Right hindlimb (tissue), 1 donor: ENCODE results near the gene DNAI2.
A peak's percentile ranks its signal among the peaks of the same experiment; 100 is the strongest.
"Not testable (repeated sequence)": the region's sequence is repeated elsewhere in the genome, so short reads cannot be mapped to it uniquely, and the experiment has no call there.

ENCODE experiments used
- DNase-seq: peaks from one replicate; pipeline ENCODE4 v3.0.0-alpha.2; 2018

Gene DNAI2

DNA sequence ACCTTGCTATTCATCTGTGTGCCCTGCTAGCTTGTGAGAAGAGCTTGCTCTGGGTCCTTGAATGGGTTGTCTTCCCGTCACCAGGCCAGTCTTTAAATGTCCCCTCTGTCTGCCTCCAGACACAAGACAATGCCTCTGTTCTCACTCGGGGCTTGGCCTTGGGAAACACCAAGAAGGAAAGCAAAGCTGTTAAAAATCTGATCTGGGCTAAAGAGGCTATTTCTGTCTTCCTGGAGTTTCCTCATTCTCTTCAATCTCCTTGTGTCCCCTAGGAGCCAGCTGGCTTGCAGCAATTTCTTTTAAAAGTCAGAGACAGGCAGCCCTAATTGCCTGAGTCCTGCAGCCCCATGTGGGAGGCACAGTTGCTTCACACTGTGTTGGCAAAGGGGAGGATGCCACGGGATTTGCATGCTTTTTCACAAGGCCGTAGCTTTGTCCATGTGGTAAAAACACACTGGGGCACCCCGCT, 2.5 kb downstream of the DNAI2 start:
- DNase-seq = peak; percentile 54

GRCh38 chr17:74277935-74278334, 3.9 kb downstream of the DNAI2 start:
- DNase-seq = no peak

DNA sequence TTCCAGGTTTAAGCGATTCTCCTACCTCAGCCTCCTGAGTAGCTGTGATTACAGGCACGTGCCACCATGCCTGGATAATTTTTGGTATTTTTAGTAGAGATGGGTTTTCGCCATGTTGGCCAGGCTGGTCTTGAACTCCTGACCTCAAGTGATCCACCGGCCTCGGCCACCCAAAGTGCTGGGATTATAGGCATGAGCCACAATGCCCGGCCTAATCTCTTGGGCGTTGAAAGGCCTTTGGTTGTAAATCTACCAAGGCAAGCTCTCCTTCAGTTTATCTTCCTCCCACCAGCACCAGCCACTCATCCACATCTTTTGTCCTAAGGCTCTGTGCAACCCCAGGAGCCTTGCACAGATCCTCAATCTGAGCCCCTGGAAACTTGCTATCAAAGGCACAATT, 5.6 kb downstream of the DNAI2 start:
- not testable (repeated sequence) for DNase-seq

GRCh38 chr17:74280093-74280513, 6.1 kb downstream of the DNAI2 start:
- peak; percentile 39 for DNase-seq

DNA sequence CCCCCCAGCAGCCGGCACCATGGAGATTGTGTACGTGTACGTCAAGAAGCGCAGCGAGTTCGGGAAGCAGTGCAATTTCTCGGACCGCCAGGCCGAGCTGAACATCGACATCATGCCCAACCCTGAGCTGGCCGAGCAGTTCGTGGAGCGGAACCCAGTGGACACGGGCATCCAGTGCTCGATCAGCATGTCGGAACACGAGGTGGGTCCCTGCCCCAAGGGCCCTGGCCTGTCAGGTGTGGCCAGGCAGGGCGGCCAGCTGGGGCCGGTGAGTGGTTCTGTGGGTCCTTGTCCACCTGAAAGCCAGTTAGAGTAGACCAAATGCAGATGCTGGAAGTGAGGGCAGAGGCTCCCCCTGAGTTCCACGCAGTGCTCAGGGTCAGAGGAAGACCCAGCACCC, 7.8 kb downstream of the DNAI2 start:
- no peak for DNase-seq

GRCh38 chr17:74282274-74282586, 8.2 kb downstream of the DNAI2 start:
- not testable (repeated sequence) for DNase-seq

DNA sequence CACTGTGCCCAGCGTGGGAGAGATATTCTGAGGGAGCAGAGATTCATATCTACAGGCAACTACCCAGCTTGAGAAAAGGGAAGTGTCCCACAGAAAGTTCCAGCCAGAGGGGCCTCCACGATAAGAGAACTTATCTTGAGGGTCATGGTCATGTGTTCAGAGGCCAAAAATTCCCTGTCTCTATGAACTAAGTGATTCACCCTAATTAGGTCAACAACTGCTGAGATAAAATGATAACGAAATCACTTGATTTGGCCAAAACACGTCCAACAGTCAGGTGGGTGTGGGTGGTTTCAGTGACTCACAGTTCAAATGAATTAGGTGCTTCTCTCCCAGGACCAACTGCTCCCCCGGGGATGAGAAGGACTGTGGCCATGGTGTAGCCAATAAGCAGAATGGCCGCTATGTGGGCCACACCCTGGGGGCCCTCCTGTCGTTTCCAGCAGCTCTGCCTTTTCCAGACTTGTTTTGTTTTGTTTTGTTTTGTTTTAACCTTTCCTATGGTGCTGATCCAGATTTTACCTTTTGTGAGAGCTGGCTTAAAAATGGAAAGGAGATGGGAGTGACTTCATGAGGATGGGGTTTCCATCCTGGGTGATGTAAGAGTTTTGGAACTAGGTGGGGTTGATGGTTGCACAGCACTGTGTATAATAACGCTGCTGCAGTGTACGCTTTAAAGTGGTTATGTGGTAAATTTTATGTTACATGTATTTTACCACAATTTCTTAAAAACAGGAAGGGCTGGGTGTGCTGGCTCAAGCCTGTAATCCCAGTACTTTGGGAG, 8.7 kb downstream of the DNAI2 start:
- no peak for DNase-seq

DNA sequence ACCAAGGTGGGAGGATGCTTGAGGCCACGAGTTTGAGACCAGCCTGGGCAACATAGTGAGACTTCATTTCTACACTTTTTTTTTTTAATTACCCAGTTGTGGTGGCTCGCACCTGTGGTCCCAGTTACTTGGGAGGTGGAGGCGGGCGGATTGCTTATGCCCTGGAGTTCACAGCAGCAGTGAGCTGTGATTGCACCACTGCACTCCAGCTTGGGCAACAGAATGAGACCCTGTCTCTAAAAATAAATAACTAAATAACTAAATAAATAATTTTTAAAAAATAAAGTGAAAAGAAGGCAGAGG, 9.3 kb downstream of the DNAI2 start:
- no peak for DNase-seq

DNA sequence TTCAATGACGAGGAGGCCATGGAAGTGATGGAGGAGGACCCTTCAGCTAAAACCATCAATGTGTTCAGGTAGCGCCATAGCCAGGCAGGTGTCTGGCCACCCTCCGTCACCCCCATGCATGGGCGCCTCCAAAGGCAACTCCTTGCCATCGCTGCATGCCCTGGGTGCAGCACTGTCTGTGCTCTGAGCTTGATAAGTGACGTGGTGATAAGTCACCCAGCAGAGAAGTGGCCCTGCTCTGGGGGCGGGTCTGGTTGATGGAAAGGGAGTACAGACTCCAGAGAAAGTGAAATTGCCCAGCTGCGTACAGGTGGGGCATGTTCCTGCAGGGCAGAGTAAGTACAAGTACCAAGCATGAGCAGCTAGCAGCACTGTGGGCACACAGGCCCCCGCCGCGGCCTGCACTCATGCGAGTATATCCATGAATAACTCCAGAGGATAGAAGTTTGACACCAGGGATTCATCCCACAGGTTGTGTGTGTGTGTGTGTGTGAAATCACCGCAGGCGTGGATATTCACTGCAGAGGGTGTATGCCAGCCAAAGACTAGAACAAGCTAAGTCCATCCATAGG, 13.1 kb downstream of the DNAI2 start:
- DNase-seq = no peak

- no peak for DNase-seq
Measured at GRCh38 chr17:74288785-74289184, 14.8 kb downstream of the DNAI2 start.

DNA sequence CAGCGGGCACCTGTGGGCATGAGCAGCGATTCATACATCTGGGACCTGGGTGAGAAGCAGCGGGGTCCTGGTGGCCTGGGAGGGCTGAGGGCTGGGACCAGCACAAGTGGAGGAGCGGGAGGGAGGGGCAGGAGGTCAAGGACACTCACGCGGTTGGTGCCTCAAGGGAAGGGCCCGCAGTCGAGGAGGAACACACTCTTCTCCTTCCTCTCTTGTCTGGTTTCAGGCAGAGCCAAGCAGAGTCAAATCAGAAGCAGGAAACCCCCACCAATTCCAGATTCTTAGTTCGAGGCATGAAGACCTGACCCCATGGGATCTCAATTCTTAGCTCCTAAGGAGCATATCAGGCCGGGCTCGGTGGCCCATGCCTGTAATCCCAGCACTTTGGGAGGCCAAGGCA, 15.7 kb downstream of the DNAI2 start:
- no peak for DNase-seq

DNA sequence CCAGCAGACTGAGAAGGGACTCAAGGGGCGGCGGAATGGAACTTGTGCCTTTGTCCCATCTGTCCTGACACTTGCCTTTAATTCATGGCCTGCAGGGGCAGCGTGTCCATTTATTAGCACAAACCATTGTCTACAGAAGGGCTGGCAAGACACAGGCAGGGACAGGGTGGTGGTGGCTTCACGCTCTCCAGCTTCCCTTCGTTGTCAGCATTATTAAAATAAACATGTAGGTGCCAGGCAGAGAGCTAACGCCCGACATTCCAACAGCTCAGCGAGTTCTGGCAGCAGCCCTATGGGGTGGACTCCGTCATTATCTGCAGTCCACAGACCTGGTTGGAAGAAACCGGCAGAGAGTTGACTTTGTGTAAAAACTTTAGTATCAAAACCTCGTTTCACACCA, 16.3 kb downstream of the DNAI2 start:
- no peak for DNase-seq

DNA sequence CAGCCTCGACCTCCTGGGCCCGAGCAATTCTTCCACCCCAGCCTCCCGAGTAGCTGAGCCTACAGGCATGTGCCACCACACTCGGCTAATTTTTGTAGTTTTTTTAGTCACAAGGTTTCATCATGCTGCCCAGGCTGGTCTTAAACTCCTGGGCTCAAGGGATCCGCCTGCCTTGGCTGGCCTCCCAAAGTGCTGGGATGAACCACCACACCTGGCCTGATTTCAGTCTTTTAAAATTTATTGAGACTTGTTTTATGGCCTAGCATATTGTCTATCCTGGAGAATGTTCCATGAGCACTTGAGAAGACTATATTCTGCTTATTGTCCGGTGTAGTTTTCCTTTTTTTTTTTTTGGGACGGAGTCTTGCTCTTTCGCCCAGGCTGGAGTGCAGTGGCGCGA, 18.5 kb downstream of the DNAI2 start:
- DNase-seq = no peak

DNA sequence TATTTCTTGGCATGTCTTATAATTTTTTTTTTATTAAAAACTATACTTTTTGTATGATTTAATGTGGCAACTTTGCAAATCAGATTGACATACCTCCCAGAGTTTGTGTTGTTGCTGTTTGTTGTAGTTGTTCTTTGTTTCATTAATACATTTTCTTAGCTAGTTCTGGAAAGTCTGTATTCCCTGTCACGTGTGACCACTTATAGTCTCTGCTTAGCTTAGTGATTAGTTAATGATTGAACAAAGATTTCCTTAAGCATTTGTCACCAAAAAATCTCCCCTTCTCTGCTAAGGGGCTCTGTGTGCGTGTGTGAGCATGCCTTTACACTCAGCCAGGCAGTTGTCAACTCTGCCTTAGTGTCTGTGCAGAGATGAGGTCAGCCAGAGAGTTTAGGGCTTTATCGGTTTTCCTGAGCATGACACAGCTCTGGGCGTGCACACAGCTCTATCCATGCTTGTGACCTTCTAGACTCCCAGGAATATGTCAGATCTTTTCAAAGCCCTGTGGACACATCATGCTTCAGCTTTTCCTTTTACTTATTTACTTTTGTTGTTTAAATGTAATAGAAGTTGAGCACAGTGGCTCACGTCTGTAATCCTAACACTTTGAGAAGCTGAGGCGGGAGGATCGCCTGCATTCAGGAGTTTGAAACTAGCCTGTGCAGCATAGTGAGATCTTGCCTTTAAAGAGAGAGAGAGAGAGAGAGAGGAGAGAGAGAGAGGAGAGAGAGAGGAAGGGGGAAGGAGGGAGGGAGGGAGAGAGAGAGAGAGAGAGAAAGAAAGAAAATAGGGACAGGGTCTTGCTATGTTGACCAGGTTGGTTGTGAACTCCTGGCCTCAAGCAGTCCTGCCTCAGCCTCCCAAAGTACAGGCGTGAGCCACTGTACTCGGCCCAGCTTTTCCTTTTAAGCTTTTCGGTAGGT, 21.9 kb downstream of the DNAI2 start:
- no peak for DNase-seq

DNA sequence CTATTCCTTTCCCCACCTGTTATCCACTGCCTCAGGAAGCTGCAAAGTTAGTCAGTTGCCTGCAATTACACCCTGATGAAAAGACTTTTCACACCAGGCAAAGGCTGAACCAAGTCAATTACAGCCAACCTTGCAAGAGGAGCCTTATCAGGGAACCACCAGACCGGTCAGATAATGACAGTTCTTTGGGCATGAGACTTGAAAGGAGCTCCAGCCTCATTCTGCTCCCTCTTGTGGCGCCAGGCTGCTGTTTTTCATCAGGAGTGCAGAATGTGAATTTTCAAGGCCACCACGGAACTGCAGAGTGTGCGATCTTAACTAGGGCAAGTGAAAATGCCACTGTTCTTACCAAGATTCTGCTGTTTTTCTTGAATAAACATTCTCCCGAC, 22.5 kb downstream of the DNAI2 start:
- peak; percentile 78 for DNase-seq

DNA sequence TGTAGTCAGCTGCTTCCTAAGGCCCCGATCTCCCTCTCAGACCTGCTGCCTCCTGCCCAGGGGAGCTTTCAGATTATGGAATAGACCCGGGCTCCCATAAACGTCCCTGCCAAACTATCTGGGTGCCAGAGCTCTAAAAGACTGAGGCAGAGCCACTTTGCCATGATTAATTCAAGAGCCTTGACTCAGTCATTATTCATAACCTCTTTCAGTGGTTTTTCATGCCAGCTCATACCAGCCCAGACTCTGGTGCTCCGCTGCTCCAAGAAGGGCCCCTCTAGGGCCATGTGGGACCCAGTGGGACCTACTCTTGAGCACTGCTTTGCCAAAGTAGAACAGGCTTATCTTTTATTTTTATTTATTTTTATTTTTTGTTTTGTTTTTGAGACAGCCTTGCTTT, 23.9 kb downstream of the DNAI2 start:
- DNase-seq = no peak

- no peak for DNase-seq
Measured at GRCh38 chr17:74298778-74299177, 24.7 kb downstream of the DNAI2 start.

- DNase-seq = no peak
Measured at GRCh38 chr17:74299226-74300009, 25.4 kb downstream of the DNAI2 start.

DNA sequence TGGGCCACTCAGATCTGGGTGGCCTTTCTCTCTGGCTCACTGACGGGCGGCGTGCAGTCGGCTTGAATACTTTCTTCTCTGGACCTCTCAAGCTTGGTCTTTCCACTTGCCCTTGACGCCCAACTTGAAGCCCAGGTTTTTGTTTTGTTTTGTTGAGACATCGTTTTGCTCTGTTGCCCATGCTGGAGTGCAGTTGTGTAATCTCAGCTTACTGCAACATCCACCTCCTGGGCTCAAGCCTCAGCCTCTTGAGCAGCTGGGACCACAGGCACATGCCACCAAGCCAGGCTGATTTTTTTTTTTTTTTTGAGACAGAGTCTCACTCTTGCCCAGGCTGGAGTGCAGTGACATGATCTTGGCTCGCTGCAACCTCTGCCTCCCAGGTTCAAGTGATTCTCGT, 29.3 kb downstream of the DNAI2 start:
- no peak for DNase-seq

DNA sequence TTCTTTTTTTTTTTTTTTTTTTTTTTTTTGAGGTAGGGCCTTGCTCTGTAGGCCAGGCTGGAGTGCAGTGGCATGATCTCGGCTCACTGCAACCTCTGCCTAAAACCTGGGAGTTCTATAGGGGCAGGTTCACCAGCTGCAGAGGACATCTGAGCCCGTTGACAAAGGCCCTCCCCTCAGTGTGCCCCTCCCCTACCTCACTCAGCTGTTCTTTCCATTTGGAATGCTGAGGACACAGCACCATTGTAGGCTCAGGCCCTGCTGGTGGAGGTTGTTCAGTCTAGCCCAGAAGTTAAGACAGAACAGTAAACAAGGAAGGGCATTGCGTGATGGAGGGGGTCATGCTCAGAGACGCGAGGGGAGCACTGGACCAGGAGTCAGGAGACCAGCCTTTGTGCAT, 30.1 kb downstream of the DNAI2 start:
- no peak for DNase-seq

DNA sequence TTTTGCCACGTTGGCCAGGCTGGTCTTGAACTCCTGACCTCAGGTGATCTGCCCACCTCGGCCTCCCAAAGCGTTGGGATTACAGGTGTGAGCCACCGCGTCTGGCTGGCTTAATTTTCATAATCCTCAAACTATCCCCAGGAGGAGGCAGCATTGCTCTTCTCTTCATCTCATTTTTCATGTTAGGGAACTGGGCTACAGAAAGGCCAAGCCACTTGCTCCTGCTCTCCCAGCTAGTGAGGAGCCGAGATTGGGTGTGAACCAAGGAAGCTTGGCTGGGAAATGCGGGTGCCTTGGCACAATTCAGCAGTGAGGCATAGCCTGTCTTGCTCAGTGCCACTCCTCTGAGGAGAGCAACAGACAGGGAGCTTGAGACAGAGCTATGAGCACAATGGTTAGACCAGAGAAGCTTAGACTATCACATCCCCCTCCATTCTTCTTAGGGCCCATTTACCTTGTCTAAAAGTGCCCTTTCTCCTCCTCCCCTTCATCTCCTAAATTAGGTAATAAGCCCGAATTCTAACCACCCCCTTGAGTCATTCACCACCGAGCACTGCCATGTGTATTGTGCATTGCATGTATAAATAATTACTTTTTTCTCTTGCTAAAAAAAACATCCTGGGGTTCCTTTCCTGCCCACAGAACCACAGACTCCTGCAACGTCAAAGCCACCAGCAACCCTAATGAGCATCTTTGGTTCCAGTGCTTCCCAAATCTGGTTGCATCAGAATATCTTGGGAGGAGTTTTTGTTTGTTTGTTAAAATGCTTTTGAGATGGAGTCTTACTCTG, 32.0 kb downstream of the DNAI2 start:
- DNase-seq = no peak
